Keratinocyte (primary cell): ENCODE data around the gene KRTAP12-3.

Experiments used
- EZH2 ChIP-seq: IDR thresholded peaks from one replicate; pipeline ENCODE4 v1.6.1; 2012; ENCODE audit warnings: inconsistent platforms, mild to moderate bottlenecking, low read length, moderate library complexity
- TF ChIP-seq, protein P1 (sequence below), 3 experiments: IDR thresholded peaks in 1 of 3; conservative IDR thresholded peaks in 1 of 3; optimal IDR thresholded peaks in 1 of 3; 2 replicates in 2 of 3; 3 replicates in 1 of 3; pipeline versions ENCODE3 to v1.5.1; 2011; ENCODE audit warnings: low read length in 3 of 3, mild to moderate bottlenecking in 3 of 3, moderate library complexity in 2 of 3, control low read depth in 1 of 3, inconsistent platforms in 1 of 3; ENCODE audit not compliant: insufficient read depth in 2 of 3; ENCODE audit errors: extremely low read depth in 1 of 3

DNA sequence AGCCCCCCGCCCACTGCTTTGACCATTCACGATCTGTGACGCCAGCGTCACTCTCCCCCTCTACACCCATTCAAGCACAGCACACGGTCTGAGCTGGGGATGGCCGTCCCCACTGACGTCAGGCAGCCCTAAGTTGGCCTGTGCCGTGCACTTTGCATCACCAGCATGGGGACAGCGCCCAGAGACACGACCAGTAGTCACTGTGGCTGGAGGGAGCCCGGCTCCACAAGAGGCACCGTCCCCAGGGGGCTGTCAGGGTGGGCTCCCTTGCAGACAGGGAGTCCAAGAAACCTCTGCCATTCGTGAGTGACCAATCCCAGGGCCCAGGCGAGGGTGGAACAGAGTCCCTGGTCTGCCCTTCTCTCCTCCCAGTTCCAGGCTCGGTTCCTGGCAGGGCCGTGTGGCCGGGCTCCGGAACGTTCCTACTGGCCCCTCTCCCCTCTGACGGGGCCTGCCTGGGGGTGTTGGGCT, 43.5 kb upstream of the KRTAP12-3 start:
- TF ChIP-seq, protein P1, sequence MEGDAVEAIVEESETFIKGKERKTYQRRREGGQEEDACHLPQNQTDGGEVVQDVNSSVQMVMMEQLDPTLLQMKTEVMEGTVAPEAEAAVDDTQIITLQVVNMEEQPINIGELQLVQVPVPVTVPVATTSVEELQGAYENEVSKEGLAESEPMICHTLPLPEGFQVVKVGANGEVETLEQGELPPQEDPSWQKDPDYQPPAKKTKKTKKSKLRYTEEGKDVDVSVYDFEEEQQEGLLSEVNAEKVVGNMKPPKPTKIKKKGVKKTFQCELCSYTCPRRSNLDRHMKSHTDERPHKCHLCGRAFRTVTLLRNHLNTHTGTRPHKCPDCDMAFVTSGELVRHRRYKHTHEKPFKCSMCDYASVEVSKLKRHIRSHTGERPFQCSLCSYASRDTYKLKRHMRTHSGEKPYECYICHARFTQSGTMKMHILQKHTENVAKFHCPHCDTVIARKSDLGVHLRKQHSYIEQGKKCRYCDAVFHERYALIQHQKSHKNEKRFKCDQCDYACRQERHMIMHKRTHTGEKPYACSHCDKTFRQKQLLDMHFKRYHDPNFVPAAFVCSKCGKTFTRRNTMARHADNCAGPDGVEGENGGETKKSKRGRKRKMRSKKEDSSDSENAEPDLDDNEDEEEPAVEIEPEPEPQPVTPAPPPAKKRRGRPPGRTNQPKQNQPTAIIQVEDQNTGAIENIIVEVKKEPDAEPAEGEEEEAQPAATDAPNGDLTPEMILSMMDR (optimal IDR thresholded peaks at IDR 0.05 in 1 of 3, IDR thresholded peaks at IDR 0.05 in 1 of 3, conservative IDR thresholded peaks at IDR 0.05 in 1 of 3; ENCODE audit: extremely low read depth in 1 of 3, insufficient read depth in 2 of 3, low read length in 3 of 3), result no peak
- no peak for TF ChIP-seq EZH2
